WTC11 (cell line): ENCODE measurements around the gene TACR2. TPM values are rescaled to one million over a fixed set of nuclear protein-coding genes. Genes with fewer than 3 reads are reported as not detected.

Experiments
- ATAC-seq: fragments of 200-7000 bp; cut with Tn5 transposase; 2 replicates; pipeline ENCODE4 v1.10.0; 2021; ENCODE audit warnings: mild to moderate bottlenecking, moderate library complexity
- CTCF ChIA-PET: fragments of 300-600 bp; sonication (Branson Sonifier 250); formaldehyde crosslinking; loops from one replicate; lab custom pipeline; 2021; ENCODE audit warnings: antibody characterized with exemption; lab: Charles Lee
- POLR2A ChIA-PET: fragments of 350-600 bp; sonication (Branson Sonifier 250); formaldehyde crosslinking; loops from one replicate; lab custom pipeline; 2021; ENCODE audit warnings: antibody characterized with exemption; lab: Charles Lee
- DNase-seq: peaks from one replicate; pipeline ENCODE4 v3.0.0; 2021; ENCODE audit warnings: low spot score
- H3K27ac Mint-ChIP-seq: 2 replicates; pipeline ENCODE4 v1.8.0; 2021; ENCODE audit warnings: mixed read lengths
- H3K27me3 Mint-ChIP-seq: 2 replicates; pipeline ENCODE4 v1.8.0; 2021; ENCODE audit warnings: low read depth, mild to moderate bottlenecking, moderate library complexity, mixed read lengths
- H3K36me3 Mint-ChIP-seq: 2 replicates; pipeline ENCODE4 v1.8.0; 2021; ENCODE audit warnings: mixed read lengths
- H3K4me1 Mint-ChIP-seq: 2 replicates; pipeline ENCODE4 v1.8.0; 2022; ENCODE audit warnings: mixed read lengths
- H3K4me3 Mint-ChIP-seq: 2 replicates; pipeline ENCODE4 v1.8.0; 2021; ENCODE audit warnings: mild to moderate bottlenecking, moderate library complexity, mixed read lengths
- H3K9me3 Mint-ChIP-seq: 2 replicates; pipeline ENCODE4 v1.8.0; 2021; ENCODE audit warnings: mixed read lengths
- AFF4 ChIP-seq: sonication (generic); formaldehyde crosslinking; IDR thresholded peaks from 2 replicates; pipeline ENCODE4 v1.8.1; 2023; ENCODE audit warnings: mild to moderate bottlenecking, missing genetic modification reagents, borderline replicate concordance
- ATF1 ChIP-seq: sonication (generic); formaldehyde crosslinking; IDR thresholded peaks from 2 replicates; pipeline ENCODE4 v1.8.1; 2023; ENCODE audit warnings: mild to moderate bottlenecking, moderate library complexity, missing genetic modification reagents
- ATF3 ChIP-seq: sonication (generic); formaldehyde crosslinking; conservative IDR thresholded peaks from 2 replicates; pipeline ENCODE4 v1.8.1; 2022; ENCODE audit warnings: mild to moderate bottlenecking, missing genetic modification reagents
- CBFB ChIP-seq: sonication (generic); formaldehyde crosslinking; IDR thresholded peaks from 2 replicates; pipeline ENCODE4 v1.8.1; 2022; ENCODE audit warnings: mild to moderate bottlenecking, low read depth, missing genetic modification reagents
- EMX1 ChIP-seq: fragments of 250-450 bp; sonication (Bioruptor Pico); IDR thresholded peaks from 2 replicates; pipeline ENCODE4 v1.8.0; 2021; ENCODE audit warnings: mild to moderate bottlenecking
- GTF2I ChIP-seq: fragments of 250-450 bp; sonication (Bioruptor Pico); conservative IDR thresholded peaks from 2 replicates; pipeline ENCODE4 v1.4.0; 2021; ENCODE audit warnings: mild to moderate bottlenecking
- HMGXB4 ChIP-seq: sonication (generic); formaldehyde crosslinking; IDR thresholded peaks from 2 replicates; pipeline ENCODE4 v1.8.1; 2023; ENCODE audit warnings: mild to moderate bottlenecking, moderate library complexity, missing genetic modification reagents
- MXD4 ChIP-seq: fragments of 250-450 bp; sonication (Bioruptor Pico); IDR thresholded peaks from 2 replicates; pipeline ENCODE4 v1.8.0; 2021; ENCODE audit warnings: mild to moderate bottlenecking, moderate library complexity, borderline replicate concordance
- OVOL2 ChIP-seq: fragments of 250-450 bp; sonication (Bioruptor Pico); IDR thresholded peaks from 2 replicates; pipeline ENCODE4 v1.9.0; 2021; ENCODE audit warnings: mild to moderate bottlenecking, borderline replicate concordance
- PRDM15 ChIP-seq: sonication (generic); formaldehyde crosslinking; IDR thresholded peaks from 2 replicates; pipeline ENCODE4 v1.8.0; 2022; ENCODE audit warnings: missing genetic modification reagents
- SP1 ChIP-seq: sonication (generic); formaldehyde crosslinking; conservative IDR thresholded peaks from 2 replicates; pipeline ENCODE4 v1.8.1; 2022; ENCODE audit warnings: missing genetic modification reagents
- TEAD4 ChIP-seq: sonication (generic); formaldehyde crosslinking; IDR thresholded peaks from 2 replicates; pipeline ENCODE4 v1.8.0; 2022; ENCODE audit warnings: mild to moderate bottlenecking, missing genetic modification reagents
- ZNF219 ChIP-seq: sonication (generic); formaldehyde crosslinking; IDR thresholded peaks from 2 replicates; pipeline ENCODE4 v1.8.0; 2023; ENCODE audit warnings: missing genetic modification reagents, mild to moderate bottlenecking, borderline replicate concordance
- ZNF423 ChIP-seq: fragments of 250-450 bp; sonication (Bioruptor Pico); IDR thresholded peaks from 2 replicates; pipeline ENCODE4 v2.1.2; 2022; ENCODE audit warnings: mild to moderate bottlenecking, moderate library complexity
- ZNF512 ChIP-seq: sonication (generic); formaldehyde crosslinking; IDR thresholded peaks from 2 replicates; pipeline ENCODE4 v1.8.1; 2022; ENCODE audit warnings: missing genetic modification reagents, borderline replicate concordance
- total RNA-seq: library from RNA; stranded (reverse); gene quantifications from 3 replicates; pipeline ENCODE4 v1.2.3, GENCODE V29; 2021
- TF ChIP-seq, protein P1 (sequence below): fragments of 250-450 bp; sonication (Bioruptor Pico); IDR thresholded peaks from 2 replicates; pipeline ENCODE4 v2.1.2; 2022; ENCODE audit warnings: mild to moderate bottlenecking, moderate library complexity
- TF ChIP-seq, protein P2 (sequence below): sonication (generic); formaldehyde crosslinking; IDR thresholded peaks from 2 replicates; pipeline ENCODE4 v1.8.1; 2022; ENCODE audit warnings: low read depth, mild to moderate bottlenecking, moderate library complexity, missing genetic modification reagents, borderline replicate concordance
- TF ChIP-seq, protein P3 (sequence below): sonication (generic); formaldehyde crosslinking; IDR thresholded peaks from 2 replicates; pipeline ENCODE4 v1.8.1; 2023; ENCODE audit warnings: mild to moderate bottlenecking, missing genetic modification reagents, moderate library complexity
- TF ChIP-seq, protein P4 (sequence below): fragments of 250-450 bp; sonication (Bioruptor Pico); conservative IDR thresholded peaks from 2 replicates; pipeline ENCODE4 v1.9.0; 2021; ENCODE audit warnings: mild to moderate bottlenecking

Gene TACR2
- total RNA-seq, 1 experiment from 2014 or later, result 0.20 TPM

- TF ChIP-seq AFF4 (no peak), HMGXB4 (CRISPR knock-in tag) (no peak), MXD4 (CRISPR knock-in tag) (no peak), PRDM15 (CRISPR knock-in tag) (no peak), ZNF219 (CRISPR knock-in tag) (no peak), OVOL2 (CRISPR knock-in tag) (no peak), GTF2I (no peak), SP1 (no peak), ATF1 (CRISPR knock-in tag) (no peak), ZNF512 (CRISPR knock-in tag) (no peak), EMX1 (CRISPR knock-in tag) (no peak), ATF3 (CRISPR knock-in tag) (no peak)
- TF ChIP-seq, protein P1, sequence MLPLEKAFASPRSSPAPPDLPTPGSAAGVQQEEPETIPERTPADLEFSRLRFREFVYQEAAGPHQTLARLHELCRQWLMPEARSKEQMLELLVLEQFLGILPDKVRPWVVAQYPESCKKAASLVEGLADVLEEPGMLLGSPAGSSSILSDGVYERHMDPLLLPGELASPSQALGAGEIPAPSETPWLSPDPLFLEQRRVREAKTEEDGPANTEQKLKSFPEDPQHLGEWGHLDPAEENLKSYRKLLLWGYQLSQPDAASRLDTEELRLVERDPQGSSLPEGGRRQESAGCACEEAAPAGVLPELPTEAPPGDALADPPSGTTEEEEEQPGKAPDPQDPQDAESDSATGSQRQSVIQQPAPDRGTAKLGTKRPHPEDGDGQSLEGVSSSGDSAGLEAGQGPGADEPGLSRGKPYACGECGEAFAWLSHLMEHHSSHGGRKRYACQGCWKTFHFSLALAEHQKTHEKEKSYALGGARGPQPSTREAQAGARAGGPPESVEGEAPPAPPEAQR, result no peak
These were observed 19.3 kb upstream of the TACR2 start (continued) for GRCh38 chr10:69435966-69436520.

DNA sequence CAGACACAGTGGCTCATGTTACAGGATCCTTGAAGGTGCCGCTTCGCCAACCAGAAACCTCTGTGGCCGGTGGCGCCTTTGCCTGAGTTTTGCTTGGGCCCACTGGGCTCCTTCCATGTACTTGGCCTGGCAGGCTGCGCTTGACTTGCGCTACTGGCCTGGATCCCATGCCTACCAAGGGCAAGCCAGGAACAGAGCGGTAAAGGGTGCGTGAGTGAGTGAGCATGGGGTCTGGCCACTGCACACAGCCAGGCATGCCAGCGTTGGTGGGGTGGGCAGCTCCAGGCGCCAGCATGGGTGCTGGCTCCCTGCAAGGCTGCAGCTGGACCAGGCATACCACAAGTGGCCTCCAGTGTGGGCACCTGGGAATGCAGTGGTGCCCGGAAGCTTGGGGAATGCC lies 18.2 kb upstream of the TACR2 start:
- DNase-seq, result no peak
- ATAC-seq, result no peak
- Mint-ChIP-seq H3K27me3 (peaks cover 3% of the 10 kb centered on the region; the same call in 1 of the 2 replicates), H3K27ac (no peak overlapping the region), H3K36me3 (no peaks in the 10 kb centered on the region), H3K9me3 (peaks cover 4% of the 10 kb centered on the region; the same call in 1 of the 2 replicates), H3K4me3 (no peak overlapping the region), H3K4me1 (peaks cover 6% of the 10 kb centered on the region; the same call in 1 of the 2 replicates)
- POLR2A ChIA-PET, result no interaction called here
- CTCF ChIA-PET, result interaction anchor here (0.8 to 1.0 kb wide), 2 partner anchors 15 to 46 kb away, joined by 3 to 4 read pairs; no protein-coding TSS in a partner anchor
- TF ChIP-seq, protein P2, sequence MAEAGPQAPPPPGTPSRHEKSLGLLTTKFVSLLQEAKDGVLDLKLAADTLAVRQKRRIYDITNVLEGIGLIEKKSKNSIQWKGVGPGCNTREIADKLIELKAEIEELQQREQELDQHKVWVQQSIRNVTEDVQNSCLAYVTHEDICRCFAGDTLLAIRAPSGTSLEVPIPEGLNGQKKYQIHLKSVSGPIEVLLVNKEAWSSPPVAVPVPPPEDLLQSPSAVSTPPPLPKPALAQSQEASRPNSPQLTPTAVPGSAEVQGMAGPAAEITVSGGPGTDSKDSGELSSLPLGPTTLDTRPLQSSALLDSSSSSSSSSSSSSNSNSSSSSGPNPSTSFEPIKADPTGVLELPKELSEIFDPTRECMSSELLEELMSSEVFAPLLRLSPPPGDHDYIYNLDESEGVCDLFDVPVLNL (CRISPR knock-in tag), result no peak
- no peak for TF ChIP-seq ZNF423 (CRISPR knock-in tag)
- TF ChIP-seq, protein P3, sequence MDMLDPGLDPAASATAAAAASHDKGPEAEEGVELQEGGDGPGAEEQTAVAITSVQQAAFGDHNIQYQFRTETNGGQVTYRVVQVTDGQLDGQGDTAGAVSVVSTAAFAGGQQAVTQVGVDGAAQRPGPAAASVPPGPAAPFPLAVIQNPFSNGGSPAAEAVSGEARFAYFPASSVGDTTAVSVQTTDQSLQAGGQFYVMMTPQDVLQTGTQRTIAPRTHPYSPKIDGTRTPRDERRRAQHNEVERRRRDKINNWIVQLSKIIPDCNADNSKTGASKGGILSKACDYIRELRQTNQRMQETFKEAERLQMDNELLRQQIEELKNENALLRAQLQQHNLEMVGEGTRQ (CRISPR knock-in tag), result no peak
- TF ChIP-seq, protein P4, sequence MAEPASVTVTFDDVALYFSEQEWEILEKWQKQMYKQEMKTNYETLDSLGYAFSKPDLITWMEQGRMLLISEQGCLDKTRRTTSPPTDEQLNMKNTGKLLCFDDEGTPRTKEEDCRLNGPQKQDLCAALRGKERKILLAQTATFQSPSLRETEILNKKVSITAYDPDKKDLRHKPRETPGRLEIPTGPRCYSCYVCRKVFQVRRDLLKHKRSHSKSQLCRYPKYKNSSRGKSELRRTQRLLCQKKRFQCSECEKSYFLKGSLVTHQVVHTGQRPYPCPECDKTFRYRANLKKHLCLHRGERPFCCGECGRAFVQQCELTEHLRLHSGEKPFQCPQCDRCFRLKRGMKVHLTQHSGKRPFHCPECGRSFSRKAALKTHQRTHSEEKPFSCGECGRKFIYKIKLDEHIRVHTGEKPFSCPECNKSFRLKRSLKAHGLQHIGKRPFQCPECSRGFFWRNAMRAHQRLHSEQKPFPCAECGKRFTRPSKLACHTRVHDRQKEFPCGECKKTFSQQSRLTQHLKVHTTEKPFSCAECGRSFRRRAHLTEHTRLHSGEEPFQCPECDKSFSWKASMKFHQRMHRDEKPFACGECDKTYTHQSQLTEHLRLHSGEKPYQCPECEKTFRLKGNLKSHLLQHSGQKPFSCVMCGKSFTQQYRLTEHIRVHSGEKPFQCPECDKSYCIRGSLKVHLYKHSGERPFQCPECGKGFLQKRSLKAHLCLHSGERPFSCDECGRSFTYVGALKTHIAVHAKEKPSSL (CRISPR knock-in tag), result no peak
- no peak for TF ChIP-seq CBFB
- no peak for TF ChIP-seq EMX1 (CRISPR knock-in tag)
- no peak for TF ChIP-seq TEAD4 (CRISPR knock-in tag)
